OCI-LY7 (cell line): ENCODE measurements around the gene CCDC70.

Experiments
- EZH2phosphoT487 ChIP-seq: fragments of 200-600 bp; sonication (generic); IDR thresholded peaks from 2 replicates; pipeline ENCODE4 v1.6.1; 2018; ENCODE audit warnings: low read depth, borderline replicate concordance, mild to moderate bottlenecking, mixed run types, antibody characterized with exemption, low read length, moderate library complexity, mixed read lengths
- TF ChIP-seq, protein P1 (sequence below): fragments of 200-600 bp; sonication (generic); conservative IDR thresholded peaks from 2 replicates; pipeline ENCODE4 v1.5.1; 2014; ENCODE audit warnings: mild to moderate bottlenecking, antibody characterized with exemption, low read length, moderate library complexity, mixed read lengths

DNA sequence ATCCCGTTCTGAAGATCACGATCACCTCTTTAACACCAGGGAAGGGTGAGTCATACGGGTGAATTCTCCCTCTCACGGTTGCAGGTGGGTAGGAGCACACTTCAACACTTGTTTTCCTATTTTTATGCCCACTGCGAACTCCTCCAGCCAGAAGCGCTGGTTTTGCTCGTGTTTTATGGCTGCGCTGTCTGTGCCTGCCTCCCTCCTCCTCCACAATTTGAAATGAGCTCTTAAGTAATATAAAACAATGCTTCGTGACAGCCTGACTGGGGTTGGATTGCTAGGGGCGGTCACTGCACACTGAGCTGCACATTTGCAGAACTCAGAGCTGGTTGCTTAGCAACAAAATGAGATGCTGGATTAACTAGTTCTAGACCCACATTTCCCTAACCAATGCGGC is 12.9 kb downstream of the CCDC70 start:
- TF ChIP-seq, protein P1, sequence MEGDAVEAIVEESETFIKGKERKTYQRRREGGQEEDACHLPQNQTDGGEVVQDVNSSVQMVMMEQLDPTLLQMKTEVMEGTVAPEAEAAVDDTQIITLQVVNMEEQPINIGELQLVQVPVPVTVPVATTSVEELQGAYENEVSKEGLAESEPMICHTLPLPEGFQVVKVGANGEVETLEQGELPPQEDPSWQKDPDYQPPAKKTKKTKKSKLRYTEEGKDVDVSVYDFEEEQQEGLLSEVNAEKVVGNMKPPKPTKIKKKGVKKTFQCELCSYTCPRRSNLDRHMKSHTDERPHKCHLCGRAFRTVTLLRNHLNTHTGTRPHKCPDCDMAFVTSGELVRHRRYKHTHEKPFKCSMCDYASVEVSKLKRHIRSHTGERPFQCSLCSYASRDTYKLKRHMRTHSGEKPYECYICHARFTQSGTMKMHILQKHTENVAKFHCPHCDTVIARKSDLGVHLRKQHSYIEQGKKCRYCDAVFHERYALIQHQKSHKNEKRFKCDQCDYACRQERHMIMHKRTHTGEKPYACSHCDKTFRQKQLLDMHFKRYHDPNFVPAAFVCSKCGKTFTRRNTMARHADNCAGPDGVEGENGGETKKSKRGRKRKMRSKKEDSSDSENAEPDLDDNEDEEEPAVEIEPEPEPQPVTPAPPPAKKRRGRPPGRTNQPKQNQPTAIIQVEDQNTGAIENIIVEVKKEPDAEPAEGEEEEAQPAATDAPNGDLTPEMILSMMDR, result no peak
- TF ChIP-seq EZH2phosphoT487, result no peak
